Measurements from ENCODE around the gene CLNS1A.

The CLNS1A gene

GRCh38 chr11:77569676-77570070 lies 67.9 kb downstream of the CLNS1A start:
- no peak for DNase-seq (ENCODE audit: extremely low read depth, low read depth)
- TF ChIP-seq, protein P1, sequence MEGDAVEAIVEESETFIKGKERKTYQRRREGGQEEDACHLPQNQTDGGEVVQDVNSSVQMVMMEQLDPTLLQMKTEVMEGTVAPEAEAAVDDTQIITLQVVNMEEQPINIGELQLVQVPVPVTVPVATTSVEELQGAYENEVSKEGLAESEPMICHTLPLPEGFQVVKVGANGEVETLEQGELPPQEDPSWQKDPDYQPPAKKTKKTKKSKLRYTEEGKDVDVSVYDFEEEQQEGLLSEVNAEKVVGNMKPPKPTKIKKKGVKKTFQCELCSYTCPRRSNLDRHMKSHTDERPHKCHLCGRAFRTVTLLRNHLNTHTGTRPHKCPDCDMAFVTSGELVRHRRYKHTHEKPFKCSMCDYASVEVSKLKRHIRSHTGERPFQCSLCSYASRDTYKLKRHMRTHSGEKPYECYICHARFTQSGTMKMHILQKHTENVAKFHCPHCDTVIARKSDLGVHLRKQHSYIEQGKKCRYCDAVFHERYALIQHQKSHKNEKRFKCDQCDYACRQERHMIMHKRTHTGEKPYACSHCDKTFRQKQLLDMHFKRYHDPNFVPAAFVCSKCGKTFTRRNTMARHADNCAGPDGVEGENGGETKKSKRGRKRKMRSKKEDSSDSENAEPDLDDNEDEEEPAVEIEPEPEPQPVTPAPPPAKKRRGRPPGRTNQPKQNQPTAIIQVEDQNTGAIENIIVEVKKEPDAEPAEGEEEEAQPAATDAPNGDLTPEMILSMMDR (IDR thresholded peaks at IDR 0.05; ENCODE audit: low read depth, low read length) = no peak

DNA sequence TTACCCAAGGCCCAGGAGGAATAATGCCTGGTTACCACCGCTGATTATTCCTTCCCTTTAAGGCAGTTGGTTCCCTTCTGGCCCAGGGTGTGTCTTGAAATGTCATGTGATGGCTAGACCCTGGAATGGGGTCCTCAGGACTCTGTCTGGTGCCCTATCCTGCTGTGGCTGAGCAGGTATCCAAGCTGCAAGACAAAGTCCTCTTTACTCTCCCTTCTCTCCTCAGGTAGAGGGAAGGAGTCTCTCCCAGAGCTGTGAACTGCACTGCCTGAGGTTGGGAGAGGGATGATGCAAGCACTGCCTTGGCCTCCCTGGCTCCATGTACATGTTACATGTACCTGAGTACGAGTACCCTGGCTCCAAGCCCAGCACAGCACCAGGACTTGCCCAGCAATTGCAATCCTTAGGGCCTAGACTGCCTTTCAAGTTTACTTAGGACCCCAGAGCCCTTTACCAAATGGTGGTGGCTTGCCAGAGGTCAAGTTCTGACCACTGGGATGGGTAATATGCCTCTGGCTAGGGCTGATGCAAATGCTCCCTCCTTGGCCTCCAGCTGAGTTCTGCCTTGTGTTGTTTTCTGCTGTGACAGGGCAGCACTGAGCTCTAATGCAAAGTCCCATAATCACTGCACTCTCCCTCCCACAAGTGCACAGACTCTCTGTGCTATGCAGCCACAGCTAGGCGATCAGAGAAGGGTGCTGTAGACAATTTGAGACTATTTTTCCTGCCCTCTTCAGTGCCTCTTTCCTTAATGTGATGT lies 68.5 kb downstream of the CLNS1A start:
- DNase-seq (ENCODE audit: extremely low read depth, low read depth) = no peak
- TF ChIP-seq, protein P1 (IDR thresholded peaks at IDR 0.05; ENCODE audit: low read depth, low read length) = no peak

GRCh38 chr11:77568306-77568705 lies 69.3 kb downstream of the CLNS1A start:
- TF ChIP-seq, protein P1 (IDR thresholded peaks at IDR 0.05; ENCODE audit: low read depth, low read length) = no peak
- no peak for DNase-seq (ENCODE audit: extremely low read depth, low read depth)
